Upper lobe of right lung (tissue), 1 donor: ENCODE results near the gene NAALADL2. TPM values are rescaled to one million over a fixed set of nuclear protein-coding genes. Genes with fewer than 3 reads are reported as not detected.

ENCODE experiments used
- ATAC-seq: fragments of 200-7000 bp; cut with Tn5 transposase; one replicate; pipeline ENCODE4 v1.9.1; 2020; ENCODE audit warnings: mild to moderate bottlenecking, moderate library complexity
- DNase-seq: peaks from one replicate; pipeline ENCODE4 v3.0.0-alpha.2; 2020
- H3K27ac ChIP-seq: fragments of 200-600 bp; one replicate; pipeline ENCODE4 v1.8.0; 2022
- H3K27me3 ChIP-seq: fragments of 200-600 bp; one replicate; pipeline ENCODE4 v1.8.0; 2022; ENCODE audit warnings: mild to moderate bottlenecking
- H3K36me3 ChIP-seq: fragments of 200-600 bp; one replicate; pipeline ENCODE4 v1.8.0; 2022
- H3K4me1 ChIP-seq: fragments of 200-600 bp; one replicate; pipeline ENCODE4 v1.8.0; 2022
- H3K4me3 ChIP-seq: fragments of 200-600 bp; one replicate; pipeline ENCODE4 v1.8.0; 2022; ENCODE audit warnings: mild to moderate bottlenecking
- H3K9me3 ChIP-seq: fragments of 200-600 bp; one replicate; pipeline ENCODE4 v1.8.0; 2022
- intact Hi-C: fragments of 100-400 bp; cut with DNase I; formaldehyde crosslinking; loops from one replicate; pipeline ENCODE4 v1.11.0; 2022
- total RNA-seq: library from RNA; stranded (reverse); fragmentation: NEBNext Ultra II Directional; extraction: Animal tissue kit (Norgen Biotek cat#: 25700); gene quantifications from one replicate; pipeline ENCODE4 v1.2.1, GENCODE V29; 2021
- TF ChIP-seq, protein P1 (sequence below): fragments of 200-600 bp; IDR thresholded peaks from one replicate; pipeline ENCODE4 v1.8.0; 2022; ENCODE audit warnings: antibody characterized with exemption
- donor health status: DM: no; HTN: yes; CAD: no; lungs with severe emphysema.

NAALADL2 gene
- total RNA-seq, 1 donor from 2014 or later, result 8.5 TPM

DNA sequence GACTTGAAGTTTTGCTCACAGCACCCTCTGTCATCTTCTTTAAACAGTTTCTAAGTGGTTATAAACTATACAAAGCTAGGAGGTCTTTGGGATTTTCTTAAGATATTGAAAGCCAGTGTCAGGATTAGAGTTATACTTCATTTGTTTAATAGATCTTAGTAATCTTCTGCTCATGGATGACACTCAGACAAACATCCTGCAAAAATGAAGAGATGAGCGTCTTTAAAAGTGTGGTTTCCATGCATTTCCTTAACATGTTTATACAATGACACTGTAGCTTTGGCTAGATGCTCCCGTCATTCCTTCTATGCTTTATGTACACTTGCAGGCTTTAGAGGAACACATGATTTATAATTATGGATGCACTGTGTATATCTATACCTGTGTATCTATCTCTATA, 182.2 kb downstream of the NAALADL2 start:
- no peaks in the 10 kb centered on the region for H3K4me1 ChIP-seq
- H3K9me3 ChIP-seq, result no peaks in the 10 kb centered on the region
- TF ChIP-seq, protein P1, sequence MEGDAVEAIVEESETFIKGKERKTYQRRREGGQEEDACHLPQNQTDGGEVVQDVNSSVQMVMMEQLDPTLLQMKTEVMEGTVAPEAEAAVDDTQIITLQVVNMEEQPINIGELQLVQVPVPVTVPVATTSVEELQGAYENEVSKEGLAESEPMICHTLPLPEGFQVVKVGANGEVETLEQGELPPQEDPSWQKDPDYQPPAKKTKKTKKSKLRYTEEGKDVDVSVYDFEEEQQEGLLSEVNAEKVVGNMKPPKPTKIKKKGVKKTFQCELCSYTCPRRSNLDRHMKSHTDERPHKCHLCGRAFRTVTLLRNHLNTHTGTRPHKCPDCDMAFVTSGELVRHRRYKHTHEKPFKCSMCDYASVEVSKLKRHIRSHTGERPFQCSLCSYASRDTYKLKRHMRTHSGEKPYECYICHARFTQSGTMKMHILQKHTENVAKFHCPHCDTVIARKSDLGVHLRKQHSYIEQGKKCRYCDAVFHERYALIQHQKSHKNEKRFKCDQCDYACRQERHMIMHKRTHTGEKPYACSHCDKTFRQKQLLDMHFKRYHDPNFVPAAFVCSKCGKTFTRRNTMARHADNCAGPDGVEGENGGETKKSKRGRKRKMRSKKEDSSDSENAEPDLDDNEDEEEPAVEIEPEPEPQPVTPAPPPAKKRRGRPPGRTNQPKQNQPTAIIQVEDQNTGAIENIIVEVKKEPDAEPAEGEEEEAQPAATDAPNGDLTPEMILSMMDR, result no peak
- ATAC-seq, result no peak
- H3K36me3 ChIP-seq, result no peaks in the 10 kb centered on the region
- no peak overlapping the region for H3K4me3 ChIP-seq
- DNase-seq, result no peak
- no peak overlapping the region for H3K27ac ChIP-seq
- intact Hi-C loops, result no loop called here
- no peaks in the 10 kb centered on the region for H3K27me3 ChIP-seq

DNA sequence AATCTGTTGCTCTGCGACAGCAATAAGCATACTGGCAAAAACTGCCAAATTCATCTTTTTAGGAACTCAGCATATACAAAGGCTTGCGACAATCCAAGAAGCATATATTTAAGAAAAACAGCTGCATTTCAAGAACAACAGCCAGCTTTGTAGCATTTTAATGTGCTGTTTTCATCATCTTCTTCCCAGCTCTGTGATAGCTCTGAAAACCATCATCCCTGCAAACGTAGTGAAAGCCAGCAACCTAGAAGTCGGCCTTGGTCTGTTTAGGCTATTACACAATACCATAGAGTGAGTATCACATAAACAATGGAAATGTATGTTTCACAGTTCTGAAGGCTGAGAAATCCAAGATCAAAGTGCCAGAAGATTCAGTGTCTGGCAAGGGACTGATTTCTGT, 187.5 kb downstream of the NAALADL2 start:
- intact Hi-C loops, result no loop called here
- H3K9me3 ChIP-seq, result peaks cover 10% of the 10 kb centered on the region
- H3K4me1 ChIP-seq, result no peaks in the 10 kb centered on the region
- no peak for DNase-seq
- no peaks in the 10 kb centered on the region for H3K36me3 ChIP-seq
- no peaks in the 10 kb centered on the region for H3K27me3 ChIP-seq
- ATAC-seq, result no peak
- no peak overlapping the region for H3K4me3 ChIP-seq
- no peak overlapping the region for H3K27ac ChIP-seq
- TF ChIP-seq, protein P1, result no peak

DNA sequence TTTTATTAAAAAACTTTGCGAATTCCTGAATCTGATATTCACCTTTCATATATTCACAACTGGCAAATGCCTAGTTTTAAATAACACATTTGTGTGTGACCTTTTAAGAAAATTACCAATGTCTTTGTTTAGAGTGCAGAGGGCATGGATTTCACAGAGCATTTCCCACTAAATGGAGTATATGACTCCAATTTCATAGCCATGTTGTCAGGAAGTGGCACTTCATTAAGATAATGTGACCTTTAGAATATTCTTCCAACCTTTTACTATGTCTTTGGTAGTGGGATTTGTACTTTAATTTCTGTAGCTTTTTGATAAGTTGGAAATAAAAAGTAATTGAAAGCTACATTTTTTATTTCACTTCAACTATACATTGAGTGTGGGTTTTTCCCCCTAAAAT, 188.7 kb downstream of the NAALADL2 start:
- TF ChIP-seq, protein P1, result no peak
- H3K9me3 ChIP-seq, result peaks cover 10% of the 10 kb centered on the region
- ATAC-seq (no peak), DNase-seq (no peak)
- H3K27me3 ChIP-seq, result no peaks in the 10 kb centered on the region
- no peaks in the 10 kb centered on the region for H3K36me3 ChIP-seq
- no peaks in the 10 kb centered on the region for H3K4me1 ChIP-seq
- no peak overlapping the region for H3K4me3 ChIP-seq
- no peak overlapping the region for H3K27ac ChIP-seq
- intact Hi-C loops, result no loop called here

DNA sequence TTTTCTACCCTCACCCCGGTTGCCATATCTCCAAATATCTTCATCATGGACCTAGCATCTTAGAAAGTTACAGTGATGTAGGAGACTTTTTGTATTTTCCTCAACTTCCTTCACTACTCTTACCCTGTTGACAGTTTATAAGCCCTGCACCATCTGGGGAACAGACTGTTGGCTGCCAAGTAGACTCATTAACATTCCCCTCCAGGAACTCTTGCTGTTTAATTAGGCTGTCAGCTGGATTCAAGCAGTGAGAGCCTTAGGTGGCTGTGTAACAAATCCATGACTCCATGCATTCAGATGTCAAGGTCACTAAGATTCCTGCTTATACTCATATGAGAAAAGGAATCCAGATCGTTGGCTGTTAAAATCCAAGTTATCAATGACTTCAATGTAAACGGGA, 198.3 kb downstream of the NAALADL2 start:
- intact Hi-C loops, result no loop called here
- TF ChIP-seq, protein P1, result no peak
- no peak overlapping the region for H3K27ac ChIP-seq
- no peak overlapping the region for H3K4me3 ChIP-seq
- DNase-seq (no peak), ATAC-seq (no peak)
- H3K9me3 ChIP-seq, result no peaks in the 10 kb centered on the region
- no peaks in the 10 kb centered on the region for H3K27me3 ChIP-seq
- H3K4me1 ChIP-seq, result no peaks in the 10 kb centered on the region
- no peaks in the 10 kb centered on the region for H3K36me3 ChIP-seq

DNA sequence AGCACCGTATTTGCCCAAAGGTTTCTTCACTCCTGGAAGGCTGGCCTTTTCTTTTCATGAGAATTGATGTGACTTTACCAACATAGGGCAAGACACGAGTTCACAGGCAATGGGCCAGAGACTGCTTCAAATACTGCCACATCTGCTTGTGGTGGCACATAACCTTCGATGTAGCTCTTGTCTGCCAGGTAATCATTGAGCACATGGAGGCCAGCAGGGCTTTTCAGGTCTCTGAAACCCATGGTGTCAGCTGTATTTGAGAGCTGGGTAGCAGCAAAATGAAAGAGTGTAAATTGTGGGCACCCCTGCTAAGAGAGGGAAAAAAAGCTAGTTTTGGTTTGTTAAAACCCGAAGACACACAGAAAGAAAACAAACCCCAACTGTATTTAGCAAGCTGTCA, 200.7 kb downstream of the NAALADL2 start:
- Histone ChIP-seq H3K4me3 (no peak overlapping the region), H3K27ac (no peak overlapping the region), H3K4me1 (no peaks in the 10 kb centered on the region), H3K27me3 (no peaks in the 10 kb centered on the region), H3K36me3 (no peaks in the 10 kb centered on the region), H3K9me3 (no peaks in the 10 kb centered on the region)
- intact Hi-C loops, result no loop called here
- DNase-seq (no peak), ATAC-seq (no peak)
- TF ChIP-seq, protein P1, result no peak

DNA sequence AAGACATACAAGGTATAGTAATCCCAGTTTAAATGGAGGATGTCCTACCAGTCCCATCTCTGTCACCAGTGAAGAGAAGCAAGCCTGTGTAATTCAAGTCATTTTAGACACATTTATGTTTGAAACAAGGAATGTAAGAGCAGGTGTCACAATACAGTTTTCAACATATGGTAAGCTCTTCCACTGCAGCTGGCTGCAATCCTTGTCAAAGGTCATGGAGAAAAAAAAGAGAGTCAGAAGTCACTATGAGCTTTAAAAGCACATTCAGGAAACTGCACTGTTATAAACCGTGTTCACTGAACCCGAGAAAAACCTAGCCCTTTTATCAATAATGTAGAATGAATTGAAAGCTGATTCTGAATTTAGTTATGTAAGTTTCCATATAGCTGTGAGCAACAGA, 206.4 kb downstream of the NAALADL2 start:
- TF ChIP-seq, protein P1, result no peak
- DNase-seq, result no peak
- H3K4me1 ChIP-seq, result no peaks in the 10 kb centered on the region
- H3K36me3 ChIP-seq, result no peaks in the 10 kb centered on the region
- no peak for ATAC-seq
- intact Hi-C loops, result no loop called here
- H3K27me3 ChIP-seq, result no peaks in the 10 kb centered on the region
- H3K27ac ChIP-seq, result no peak overlapping the region
- H3K4me3 ChIP-seq, result no peak overlapping the region
- H3K9me3 ChIP-seq, result no peaks in the 10 kb centered on the region
